IPS-NIHi7 (cell line): Measurements from ENCODE around the gene BICC1.

Experiments used
- DNase-seq: peaks from one replicate; pipeline ENCODE4 v3.0.0; 2012; ENCODE audit warnings: mixed read lengths; ENCODE audit errors: extremely low spot score

The BICC1 gene

DNA sequence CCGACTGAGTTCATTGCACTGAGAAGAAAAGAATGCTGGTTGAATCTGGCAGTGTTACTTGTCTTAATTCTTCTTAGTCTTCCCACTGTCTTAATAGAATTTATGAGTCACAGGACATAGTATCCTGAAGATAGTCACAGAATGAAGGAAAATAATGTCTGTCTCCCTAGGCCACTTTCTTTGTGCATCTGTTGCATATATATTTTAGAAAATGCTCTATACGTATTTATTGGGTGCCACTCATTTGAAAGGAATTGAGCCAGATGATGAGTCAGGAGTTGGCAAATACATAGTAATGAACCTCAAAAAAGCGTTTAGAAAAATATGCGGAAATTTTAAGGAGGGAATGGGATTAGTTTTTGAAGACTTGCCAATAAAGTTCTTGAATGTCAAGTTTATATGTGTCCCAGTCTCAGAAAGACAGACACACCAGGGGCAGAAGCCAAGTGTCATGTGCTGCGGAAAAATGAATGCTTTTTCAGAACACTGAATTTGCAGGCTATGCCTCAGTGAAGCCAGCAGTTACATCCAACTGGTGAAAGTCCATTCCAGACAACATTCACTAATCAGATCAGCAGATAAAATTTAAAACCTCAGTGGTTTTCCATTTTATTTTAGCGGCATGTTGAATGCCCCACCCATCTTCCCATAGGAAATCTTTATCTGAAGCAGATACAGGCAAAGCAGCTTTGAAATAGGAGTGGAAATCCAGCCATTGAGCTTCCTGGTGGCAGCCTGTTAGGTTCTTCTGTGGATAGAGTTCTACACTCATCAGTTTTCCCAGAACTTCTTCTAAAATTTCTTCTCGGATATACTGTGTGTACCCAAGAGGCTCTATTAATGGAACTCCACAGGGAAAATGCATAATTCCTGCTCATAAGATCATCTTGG is 308.4 kb downstream of the BICC1 start:
- DNase-seq, result no peak

DNA sequence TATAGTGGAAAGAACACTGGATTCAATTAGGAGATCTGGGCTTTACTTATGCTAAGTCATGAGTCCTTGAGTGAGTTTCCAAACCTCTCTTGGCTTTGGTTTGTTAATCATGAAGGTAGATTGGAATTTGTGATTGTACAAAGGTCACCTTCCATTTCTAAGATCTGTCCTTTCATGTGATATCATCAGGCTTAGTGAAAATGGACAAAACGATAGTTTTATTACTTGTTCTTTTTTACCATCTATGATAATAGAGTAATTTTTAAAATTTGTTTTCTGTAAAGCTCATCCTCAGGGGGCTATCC is 309.0 kb downstream of the BICC1 start:
- DNase-seq, result no peak

DNA sequence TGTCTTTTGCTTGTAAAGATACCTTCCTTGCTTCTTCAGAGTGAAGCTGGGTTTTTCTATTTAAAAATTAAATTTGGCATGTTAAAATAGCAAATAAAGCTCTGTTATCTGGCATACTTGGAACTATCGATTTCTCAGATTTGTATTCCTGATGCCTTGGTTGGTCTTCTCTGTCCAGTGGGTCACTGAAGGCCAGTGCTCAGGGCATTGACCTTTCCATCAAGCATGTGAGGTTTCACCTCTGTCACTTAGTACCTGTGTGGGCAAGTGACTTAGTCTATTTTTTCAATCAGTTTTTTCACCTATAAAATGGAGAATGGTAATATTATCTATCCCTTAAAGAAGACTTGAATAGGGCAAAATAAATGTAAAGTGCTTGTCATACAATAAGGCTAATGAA is 311.3 kb downstream of the BICC1 start:
- DNase-seq, result no peak

- no peak for DNase-seq
Observed at GRCh38 chr10:58824396-58824795, 311.7 kb downstream of the BICC1 start.

DNA sequence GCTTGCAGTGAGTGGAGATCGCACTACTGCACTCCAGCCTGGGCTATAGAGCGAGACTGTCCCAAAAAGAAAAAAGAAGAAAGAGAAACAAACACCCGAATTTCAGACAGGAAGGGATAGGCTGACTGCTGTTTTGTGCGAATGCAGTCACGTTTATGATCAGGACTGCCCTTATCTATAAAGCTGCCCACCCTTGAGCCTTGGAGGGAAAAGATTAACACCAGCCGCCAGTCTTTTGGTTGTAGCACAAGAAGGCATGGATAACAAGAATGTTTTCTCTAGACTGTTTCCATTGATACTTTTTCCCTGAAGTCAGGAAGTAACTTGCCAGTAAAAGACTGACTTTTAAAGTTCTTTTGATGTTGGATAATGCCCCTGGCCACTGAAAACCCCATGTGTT is 314.0 kb downstream of the BICC1 start:
- DNase-seq, result no peak

GRCh38 chr10:58827381-58827780 is 314.7 kb downstream of the BICC1 start:
- no peak for DNase-seq

- DNase-seq, result no peak
Observed at GRCh38 chr10:58829839-58830238, 317.2 kb downstream of the BICC1 start.

- DNase-seq, result no peak
Observed at GRCh38 chr10:58830697-58831096, 318.0 kb downstream of the BICC1 start.

DNA sequence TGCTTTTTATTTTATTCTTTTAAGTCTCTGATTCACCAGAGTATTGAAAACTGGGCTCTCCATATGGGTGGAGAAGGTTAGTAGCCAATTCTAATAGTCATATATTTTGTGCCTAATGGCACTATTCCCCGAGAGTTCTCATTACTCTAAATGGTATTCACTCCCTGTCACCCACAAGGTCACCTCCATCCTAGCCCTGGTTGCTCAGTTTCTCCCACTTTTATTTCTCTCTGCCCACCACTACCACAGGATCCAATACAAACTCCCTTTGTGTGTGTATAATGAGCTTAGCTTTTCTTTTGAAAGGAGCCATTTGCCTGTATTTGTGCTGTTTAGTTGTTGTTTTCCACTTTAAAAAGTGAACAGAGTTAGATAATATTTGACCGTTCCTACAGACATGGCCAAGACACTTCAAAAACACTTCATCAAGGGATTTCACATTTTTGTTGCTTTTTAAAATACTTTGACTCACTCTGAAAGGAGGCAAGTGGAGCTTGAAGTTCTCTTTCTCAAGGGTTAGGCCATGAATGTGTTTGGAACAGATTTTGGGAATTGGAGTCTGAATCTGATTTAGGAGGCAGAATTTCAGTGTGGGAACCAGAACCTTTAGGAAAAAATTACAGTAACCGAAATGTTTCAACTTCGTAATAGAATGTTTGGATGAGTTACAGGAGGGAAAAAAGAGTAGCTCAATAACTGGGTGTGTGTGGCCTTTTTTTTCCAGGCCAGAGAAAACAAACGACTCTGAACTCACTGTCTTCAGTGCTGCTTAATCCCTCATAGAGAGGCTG is 321.3 kb downstream of the BICC1 start:
- DNase-seq, result no peak

DNA sequence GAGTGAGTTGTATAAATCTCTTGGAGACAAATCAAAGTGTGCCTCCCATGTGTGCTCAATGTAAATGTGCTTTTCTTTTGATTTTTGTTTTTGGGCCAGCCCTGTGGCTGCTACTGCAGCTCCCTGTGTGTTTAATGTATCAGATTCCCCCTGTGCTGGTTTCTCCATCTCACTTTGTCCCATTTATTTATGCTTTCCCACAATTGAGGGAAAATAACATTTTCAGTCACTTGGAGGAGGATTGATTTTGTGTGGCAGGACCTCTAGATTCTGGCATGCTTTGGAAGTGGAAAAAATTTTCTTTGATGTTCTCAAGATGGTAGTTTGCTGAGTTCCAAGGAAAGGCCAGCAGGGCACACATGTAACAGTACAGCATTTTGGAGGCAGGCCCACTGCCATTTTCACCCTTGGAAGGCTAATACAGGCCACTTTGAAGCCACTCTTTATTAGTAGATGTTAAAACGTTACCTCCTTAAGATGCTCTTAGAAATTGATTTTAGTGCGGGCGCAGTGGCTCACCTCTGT is 323.6 kb downstream of the BICC1 start:
- DNase-seq, result no peak

DNA sequence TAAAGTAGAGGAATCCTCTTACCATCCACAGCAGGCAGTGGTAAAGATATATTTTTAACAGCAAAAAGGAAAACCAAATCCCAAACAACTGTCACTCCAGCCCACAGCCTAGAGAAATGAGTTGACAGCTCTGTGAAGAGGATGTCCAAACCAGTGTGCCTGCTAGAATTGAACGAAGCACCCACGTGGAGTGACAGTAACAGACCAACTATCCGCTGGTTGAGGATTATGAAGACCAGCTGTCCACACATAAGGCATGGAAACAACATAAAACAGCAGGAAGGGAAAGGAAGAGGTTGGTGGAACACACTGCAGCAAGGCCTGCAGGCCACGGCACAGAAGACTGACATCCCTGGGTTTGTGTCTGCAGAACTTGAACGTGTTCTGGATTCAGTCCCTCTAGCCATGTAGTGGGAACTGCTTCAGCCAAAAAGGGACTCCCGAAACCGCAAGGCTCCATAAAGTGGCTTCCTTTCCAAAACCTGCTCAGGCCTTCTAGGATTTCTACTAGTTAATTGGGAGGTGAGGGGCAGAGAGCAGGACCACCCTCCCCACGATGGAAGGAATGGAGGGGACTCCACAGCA is 324.4 kb downstream of the BICC1 start:
- no peak for DNase-seq

GRCh38 chr10:58837826-58838225 is 325.2 kb downstream of the BICC1 start:
- no peak for DNase-seq

DNA sequence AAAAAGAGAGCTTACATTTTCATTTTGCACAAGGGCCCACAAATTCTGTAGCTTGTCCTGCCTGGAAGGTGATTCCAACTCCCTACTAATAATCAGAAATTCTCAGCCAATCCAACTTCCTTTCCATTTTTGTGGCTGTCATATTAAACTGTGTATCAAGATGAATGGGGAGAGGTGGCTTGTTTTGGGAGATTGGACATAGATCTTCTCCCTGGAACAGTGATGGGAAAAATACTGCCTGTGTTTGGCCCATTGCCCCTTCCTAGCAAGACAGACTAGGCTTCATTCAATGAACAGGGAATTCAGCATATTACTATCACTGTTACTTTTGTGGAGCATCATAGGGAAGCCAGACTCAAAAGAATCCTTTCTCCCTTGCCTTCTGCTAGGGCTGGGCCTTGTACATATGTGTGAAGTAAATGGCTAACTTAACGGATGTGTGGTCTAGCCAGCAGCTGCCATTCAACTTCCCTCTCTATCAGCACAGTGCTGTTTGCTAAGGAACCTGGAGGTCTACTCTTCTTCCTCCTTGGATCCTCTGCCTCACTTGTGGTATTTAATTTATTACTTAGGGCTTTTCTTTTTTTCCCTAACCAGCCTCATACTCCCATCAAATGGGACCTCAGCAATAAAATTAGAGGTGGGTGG is 326.0 kb downstream of the BICC1 start:
- no peak for DNase-seq

DNA sequence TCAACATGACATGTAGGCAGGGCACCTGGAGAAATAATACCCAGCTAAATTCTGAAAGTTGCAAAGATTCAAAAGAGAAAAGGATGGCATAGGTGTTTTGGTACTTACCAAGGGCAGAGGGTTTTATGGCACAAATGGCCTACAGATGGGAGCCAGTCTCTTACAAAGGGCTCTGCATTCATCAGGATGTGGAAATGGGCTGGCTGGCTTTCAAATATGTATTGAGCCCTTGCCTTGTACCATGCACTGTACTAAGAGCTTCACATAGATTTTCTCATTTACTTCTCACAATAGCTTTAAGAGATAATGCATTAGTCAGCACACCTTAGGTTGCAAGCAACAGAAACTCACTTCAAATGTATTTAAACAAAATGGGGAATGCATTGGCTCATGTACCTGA is 327.1 kb downstream of the BICC1 start:
- no peak for DNase-seq

GRCh38 chr10:58840840-58841435 is 328.3 kb downstream of the BICC1 start:
- DNase-seq, result no peak

- DNase-seq, result no peak
Observed at GRCh38 chr10:58842860-58843376, 330.2 kb downstream of the BICC1 start.

DNA sequence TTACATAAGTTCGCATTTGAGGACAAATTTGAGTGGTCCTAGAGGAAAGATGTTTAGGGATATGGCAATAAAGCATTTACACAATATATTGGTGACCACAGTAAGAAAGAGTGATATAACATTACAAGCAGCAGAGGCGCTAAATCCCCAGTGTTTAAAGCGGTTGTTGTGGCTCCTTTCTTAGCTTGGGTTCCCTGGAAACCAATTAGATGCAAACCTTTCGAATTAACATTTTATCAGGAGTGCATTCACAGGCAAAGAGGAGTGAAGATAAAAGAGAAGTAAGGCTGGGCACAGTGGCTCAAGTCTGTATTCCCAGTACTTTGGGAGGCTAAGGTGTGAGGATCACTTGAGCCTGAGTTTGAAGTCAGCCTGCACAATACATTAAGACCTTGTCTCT is 331.1 kb downstream of the BICC1 start:
- DNase-seq, result peak; percentile 17

DNA sequence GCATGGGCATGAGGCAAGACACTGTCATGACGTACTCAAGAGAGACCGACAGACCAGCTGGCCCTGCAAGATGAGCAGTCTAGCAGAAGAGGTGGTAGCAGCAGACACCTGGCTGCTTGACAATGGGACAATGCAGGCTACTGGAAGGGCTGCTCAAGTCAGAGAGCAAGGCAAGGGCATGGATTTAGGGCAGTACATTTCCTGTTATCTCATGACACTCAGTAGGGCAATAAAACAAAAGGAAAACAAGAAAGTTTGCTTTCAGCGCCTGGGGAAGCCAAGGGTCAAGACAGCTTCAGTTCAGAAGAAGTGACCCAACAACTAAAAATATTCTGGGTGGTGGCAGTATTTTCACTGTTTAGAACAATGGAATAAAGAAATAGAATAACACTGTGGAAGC is 332.0 kb downstream of the BICC1 start:
- no peak for DNase-seq

DNA sequence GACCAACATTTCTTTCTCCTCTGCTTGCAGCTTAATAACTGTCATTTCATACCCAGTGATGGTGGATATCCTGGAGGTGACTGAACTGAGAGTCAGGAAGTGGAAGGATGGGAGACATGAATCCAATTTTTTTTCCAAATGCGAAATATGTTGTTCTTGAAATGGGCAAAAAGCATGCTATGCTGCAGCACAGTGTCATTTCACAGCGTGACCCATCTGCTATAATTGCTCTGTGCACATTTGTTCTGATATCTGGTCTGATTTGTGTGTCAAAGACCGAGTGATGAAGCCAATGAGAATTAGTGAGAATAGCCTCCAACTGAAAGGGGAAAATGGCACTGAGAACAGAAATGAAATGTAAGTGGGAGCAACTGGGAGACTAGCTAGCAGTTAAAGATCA is 334.2 kb downstream of the BICC1 start:
- no peak for DNase-seq

GRCh38 chr10:58851606-58852005 is 338.9 kb downstream of the BICC1 start:
- DNase-seq, result no peak

GRCh38 chr10:58853668-58854067 is 341.0 kb downstream of the BICC1 start:
- DNase-seq, result no peak
